ENCODE measurements around the gene STPG1.

The STPG1 gene

GRCh38 chr1:24341260-24341659 lies 72.3 kb downstream of the STPG1 start:
- DNase-seq (ENCODE audit: low read depth) = no peak

- DNase-seq (ENCODE audit: low read depth) = no peak
These were observed 72.8 kb downstream of the STPG1 start for GRCh38 chr1:24340770-24341169.

- DNase-seq (ENCODE audit: low read depth) = no peak
These were observed 73.6 kb downstream of the STPG1 start for GRCh38 chr1:24339996-24340395.

- DNase-seq (ENCODE audit: low read depth) = no peak
These were observed 75.1 kb downstream of the STPG1 start for GRCh38 chr1:24338447-24338846.

GRCh38 chr1:24337455-24337854 lies 76.1 kb downstream of the STPG1 start:
- no peak for DNase-seq (ENCODE audit: low read depth)

GRCh38 chr1:24336075-24336474 lies 77.5 kb downstream of the STPG1 start:
- no peak for DNase-seq (ENCODE audit: low read depth)

- DNase-seq (ENCODE audit: low read depth) = no peak
These were observed 81.5 kb downstream of the STPG1 start for GRCh38 chr1:24331961-24332673.

- no peak for DNase-seq (ENCODE audit: low read depth)
These were observed 83.6 kb downstream of the STPG1 start for GRCh38 chr1:24329797-24330543.

GRCh38 chr1:24329331-24329730 lies 84.3 kb downstream of the STPG1 start:
- DNase-seq (ENCODE audit: low read depth) = no peak

GRCh38 chr1:24327891-24328290 lies 85.7 kb downstream of the STPG1 start:
- DNase-seq (ENCODE audit: low read depth) = no peak

- no peak for DNase-seq (ENCODE audit: low read depth)
These were observed 86.1 kb downstream of the STPG1 start for GRCh38 chr1:24327486-24327885.

- no peak for DNase-seq (ENCODE audit: low read depth)
These were observed 87.8 kb downstream of the STPG1 start for GRCh38 chr1:24325587-24326449.

GRCh38 chr1:24324903-24325302 lies 88.7 kb downstream of the STPG1 start:
- no peak for DNase-seq (ENCODE audit: low read depth)

- no peak for DNase-seq (ENCODE audit: low read depth)
These were observed 90.3 kb downstream of the STPG1 start for GRCh38 chr1:24323281-24323680.

- DNase-seq (ENCODE audit: low read depth) = no peak
These were observed 91.0 kb downstream of the STPG1 start for GRCh38 chr1:24322470-24323177.

- DNase-seq (ENCODE audit: low read depth) = peak; percentile 56
These were observed 91.7 kb downstream of the STPG1 start for GRCh38 chr1:24321697-24322469.

GRCh38 chr1:24321126-24321525 lies 92.5 kb downstream of the STPG1 start:
- DNase-seq (ENCODE audit: low read depth) = no peak

- DNase-seq (ENCODE audit: low read depth) = no peak
These were observed 93.6 kb downstream of the STPG1 start for GRCh38 chr1:24319962-24320361.

GRCh38 chr1:24319312-24319863 lies 94.2 kb downstream of the STPG1 start, which contains the start of gene GRHL3:
TSS of gene GRHL3 (plus strand) at chr1:24319357. CDS start at chr1:24319552, 195 bp downstream.
- no peak for DNase-seq (ENCODE audit: low read depth)

GRCh38 chr1:24318615-24319311 lies 94.8 kb downstream of the STPG1 start:
- no peak for DNase-seq (ENCODE audit: low read depth)
